ENCODE results near the gene ERI3.

DNA sequence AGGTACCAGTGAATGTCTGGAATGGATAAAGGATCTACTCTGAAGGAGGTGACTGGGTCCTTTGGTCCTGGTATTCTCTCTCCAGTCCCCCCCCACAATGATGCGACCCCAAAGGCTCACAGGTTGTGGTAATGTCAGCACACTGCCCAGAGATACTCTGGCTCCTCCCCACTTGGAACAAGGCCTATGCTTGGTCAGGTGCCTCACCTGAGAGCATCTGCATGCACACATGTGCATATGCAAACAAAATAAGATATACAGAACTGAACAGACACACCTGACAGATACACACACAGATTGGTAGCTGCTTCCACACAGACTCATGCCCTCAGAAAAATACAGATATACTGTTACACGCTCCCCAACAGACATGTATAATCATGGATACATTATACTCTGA is 108.3 kb downstream of the ERI3 start:
- TF ChIP-seq, protein P1, sequence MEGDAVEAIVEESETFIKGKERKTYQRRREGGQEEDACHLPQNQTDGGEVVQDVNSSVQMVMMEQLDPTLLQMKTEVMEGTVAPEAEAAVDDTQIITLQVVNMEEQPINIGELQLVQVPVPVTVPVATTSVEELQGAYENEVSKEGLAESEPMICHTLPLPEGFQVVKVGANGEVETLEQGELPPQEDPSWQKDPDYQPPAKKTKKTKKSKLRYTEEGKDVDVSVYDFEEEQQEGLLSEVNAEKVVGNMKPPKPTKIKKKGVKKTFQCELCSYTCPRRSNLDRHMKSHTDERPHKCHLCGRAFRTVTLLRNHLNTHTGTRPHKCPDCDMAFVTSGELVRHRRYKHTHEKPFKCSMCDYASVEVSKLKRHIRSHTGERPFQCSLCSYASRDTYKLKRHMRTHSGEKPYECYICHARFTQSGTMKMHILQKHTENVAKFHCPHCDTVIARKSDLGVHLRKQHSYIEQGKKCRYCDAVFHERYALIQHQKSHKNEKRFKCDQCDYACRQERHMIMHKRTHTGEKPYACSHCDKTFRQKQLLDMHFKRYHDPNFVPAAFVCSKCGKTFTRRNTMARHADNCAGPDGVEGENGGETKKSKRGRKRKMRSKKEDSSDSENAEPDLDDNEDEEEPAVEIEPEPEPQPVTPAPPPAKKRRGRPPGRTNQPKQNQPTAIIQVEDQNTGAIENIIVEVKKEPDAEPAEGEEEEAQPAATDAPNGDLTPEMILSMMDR (conservative IDR thresholded peaks at IDR 0.05; ENCODE audit: low read length): no peak
- TF ChIP-seq EZH2phosphoT487 (IDR thresholded peaks at IDR 0.05; ENCODE audit: borderline replicate concordance): no peak
